ENCODE measurements around the gene HERC2.
"Not testable (repeated sequence)": the region's sequence is repeated elsewhere in the genome, so short reads cannot be mapped to it uniquely, and the experiment has no call there.

HERC2 gene

GRCh38 chr15:28228990-28229640 is 92.9 kb downstream of the HERC2 start:
- DNase-seq (ENCODE audit: low read depth, low spot score); H3K27ac ChIP-seq: not testable (repeated sequence)

GRCh38 chr15:28228096-28228495 is 93.9 kb downstream of the HERC2 start:
- DNase-seq (ENCODE audit: low read depth, low spot score), result no peak
- H3K27ac ChIP-seq, result no peak overlapping the region

- not testable (repeated sequence) for DNase-seq (ENCODE audit: low read depth, low spot score); H3K27ac ChIP-seq
Measured at GRCh38 chr15:28227303-28227702, 94.7 kb downstream of the HERC2 start.

GRCh38 chr15:28222612-28223011 is 99.4 kb downstream of the HERC2 start:
- not testable (repeated sequence) for H3K27ac ChIP-seq
- peak; percentile 5 for DNase-seq (ENCODE audit: low read depth, low spot score)

GRCh38 chr15:28221696-28222095 is 100.3 kb downstream of the HERC2 start:
- H3K27ac ChIP-seq, result not testable (repeated sequence)

GRCh38 chr15:28219116-28219515 is 102.9 kb downstream of the HERC2 start:
- H3K27ac ChIP-seq, result no peak overlapping the region
- DNase-seq (ENCODE audit: low read depth, low spot score), result no peak

More at GRCh38 chr15:28221696-28222095, 100.3 kb downstream of the HERC2 start:
- not testable (repeated sequence) for DNase-seq (ENCODE audit: low read depth, low spot score)

GRCh38 chr15:28216946-28217546 is 104.9 kb downstream of the HERC2 start:
- not testable (repeated sequence) for DNase-seq (ENCODE audit: low read depth, low spot score); H3K27ac ChIP-seq

- DNase-seq (ENCODE audit: low read depth, low spot score); H3K27ac ChIP-seq: not testable (repeated sequence)
Measured at GRCh38 chr15:28215521-28215920, 106.5 kb downstream of the HERC2 start.

- H3K27ac ChIP-seq; DNase-seq (ENCODE audit: low read depth, low spot score): not testable (repeated sequence)
Measured at GRCh38 chr15:28214006-28214790, 107.8 kb downstream of the HERC2 start.

GRCh38 chr15:28213393-28213792 is 108.6 kb downstream of the HERC2 start:
- H3K27ac ChIP-seq; DNase-seq (ENCODE audit: low read depth, low spot score): not testable (repeated sequence)

- H3K27ac ChIP-seq, result no peak overlapping the region
- DNase-seq (ENCODE audit: low read depth, low spot score), result no peak
Measured at GRCh38 chr15:28208583-28208982, 113.4 kb downstream of the HERC2 start.

- DNase-seq (ENCODE audit: low read depth, low spot score); H3K27ac ChIP-seq: not testable (repeated sequence)
Measured at GRCh38 chr15:28205640-28206039, 116.3 kb downstream of the HERC2 start.

- H3K27ac ChIP-seq; DNase-seq (ENCODE audit: low read depth, low spot score): not testable (repeated sequence)
Measured at GRCh38 chr15:28203055-28203828, 118.7 kb downstream of the HERC2 start.

GRCh38 chr15:28202124-28202523 is 119.9 kb downstream of the HERC2 start:
- not testable (repeated sequence) for H3K27ac ChIP-seq; DNase-seq (ENCODE audit: low read depth, low spot score)

- not testable (repeated sequence) for DNase-seq (ENCODE audit: low read depth, low spot score)
Measured at GRCh38 chr15:28198215-28198614, 123.8 kb downstream of the HERC2 start.

GRCh38 chr15:28197694-28198093 is 124.3 kb downstream of the HERC2 start:
- peak; percentile 26 for DNase-seq (ENCODE audit: low read depth, low spot score)
- peak overlapping the region; percentile 41 for H3K27ac ChIP-seq

More at GRCh38 chr15:28198215-28198614, 123.8 kb downstream of the HERC2 start:
- H3K27ac ChIP-seq, result peak overlapping the region; percentile 41

- H3K27ac ChIP-seq; DNase-seq (ENCODE audit: low read depth, low spot score): not testable (repeated sequence)
Measured at GRCh38 chr15:28196581-28196980, 125.4 kb downstream of the HERC2 start.

- H3K27ac ChIP-seq, result no peak overlapping the region
Measured at GRCh38 chr15:28192772-28193171, 129.2 kb downstream of the HERC2 start.

GRCh38 chr15:28191832-28192231 is 130.1 kb downstream of the HERC2 start:
- DNase-seq (ENCODE audit: low read depth, low spot score), result no peak

More at GRCh38 chr15:28192772-28193171, 129.2 kb downstream of the HERC2 start:
- no peak for DNase-seq (ENCODE audit: low read depth, low spot score)

More at GRCh38 chr15:28191832-28192231, 130.1 kb downstream of the HERC2 start:
- no peak overlapping the region for H3K27ac ChIP-seq

Measured in epithelial cell of prostate (primary cell).